AG04450 (cell line): ENCODE data around the gene GPRASP3. TPM values are rescaled to one million over a fixed set of nuclear protein-coding genes. Genes with fewer than 3 reads are reported as not detected.

Experiments used
- CTCF ChIA-PET: fragments of 300-600, 350-600 bp; formaldehyde crosslinking; extraction: SDS; loops from one replicate; lab custom pipeline; 2022; ENCODE audit warnings: antibody characterized with exemption, inconsistent platforms; lab: Charles Lee
- POLR2A ChIA-PET: fragments of 350-600 bp; formaldehyde crosslinking; extraction: SDS; loops from one replicate; lab custom pipeline; 2021; ENCODE audit warnings: antibody characterized with exemption, inconsistent platforms; lab: Yijun Ruan, JAX
- DNase-seq: peaks from one replicate; pipeline ENCODE4 v3.0.0-alpha.2; 2011; ENCODE audit warnings: low read depth, low spot score
- H3K27ac ChIP-seq: one replicate; pipeline ENCODE4 v1.5.1; 2012; ENCODE audit warnings: low read depth, low read length, control low read depth
- H3K27me3 ChIP-seq: one replicate; pipeline ENCODE4 v1.6.0; 2012; ENCODE audit warnings: low read length; ENCODE audit not compliant: control insufficient read depth, insufficient read depth
- H3K4me3 ChIP-seq: 2 replicates; pipeline ENCODE4 v1.5.1; 2011; ENCODE audit warnings: mild to moderate bottlenecking, low read depth, low read length, control low read depth
- H3K9me3 ChIP-seq: 2 replicates; pipeline ENCODE4 v1.5.1; 2012; ENCODE audit warnings: low read length; ENCODE audit not compliant: control insufficient read depth, insufficient read depth
- polyA plus RNA-seq: library from polyadenylated mRNA; depleted of rRNA; stranded (reverse); fragments of >200 nt; gene quantifications from 2 replicates; pipeline ENCODE4 v1.2.3, GENCODE V29; 2011
- TF ChIP-seq, protein P1 (sequence below): IDR thresholded peaks from 2 replicates; pipeline ENCODE4 v1.5.1; 2011; ENCODE audit warnings: low read depth, low read length, control low read depth, inconsistent platforms

Gene GPRASP3
- polyA plus RNA-seq, 1 experiment = 6.9 TPM

- Histone ChIP-seq H3K27me3 (no peaks in the 10 kb centered on the region), H3K27ac (no peak overlapping the region), H3K4me3 (no peak overlapping the region), H3K9me3 (no peaks in the 10 kb centered on the region)
- POLR2A ChIA-PET = no interaction called here
- CTCF ChIA-PET = interaction anchor here (0.6 kb wide), 1 partner anchor 155 kb away, joined by 3 read pairs; no protein-coding TSS in a partner anchor
- DNase-seq = no peak
- TF ChIP-seq, protein P1, sequence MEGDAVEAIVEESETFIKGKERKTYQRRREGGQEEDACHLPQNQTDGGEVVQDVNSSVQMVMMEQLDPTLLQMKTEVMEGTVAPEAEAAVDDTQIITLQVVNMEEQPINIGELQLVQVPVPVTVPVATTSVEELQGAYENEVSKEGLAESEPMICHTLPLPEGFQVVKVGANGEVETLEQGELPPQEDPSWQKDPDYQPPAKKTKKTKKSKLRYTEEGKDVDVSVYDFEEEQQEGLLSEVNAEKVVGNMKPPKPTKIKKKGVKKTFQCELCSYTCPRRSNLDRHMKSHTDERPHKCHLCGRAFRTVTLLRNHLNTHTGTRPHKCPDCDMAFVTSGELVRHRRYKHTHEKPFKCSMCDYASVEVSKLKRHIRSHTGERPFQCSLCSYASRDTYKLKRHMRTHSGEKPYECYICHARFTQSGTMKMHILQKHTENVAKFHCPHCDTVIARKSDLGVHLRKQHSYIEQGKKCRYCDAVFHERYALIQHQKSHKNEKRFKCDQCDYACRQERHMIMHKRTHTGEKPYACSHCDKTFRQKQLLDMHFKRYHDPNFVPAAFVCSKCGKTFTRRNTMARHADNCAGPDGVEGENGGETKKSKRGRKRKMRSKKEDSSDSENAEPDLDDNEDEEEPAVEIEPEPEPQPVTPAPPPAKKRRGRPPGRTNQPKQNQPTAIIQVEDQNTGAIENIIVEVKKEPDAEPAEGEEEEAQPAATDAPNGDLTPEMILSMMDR = no peak
Observed at GRCh38 chrX:102727761-102728160, 7.2 kb downstream of the GPRASP3 start.

DNA sequence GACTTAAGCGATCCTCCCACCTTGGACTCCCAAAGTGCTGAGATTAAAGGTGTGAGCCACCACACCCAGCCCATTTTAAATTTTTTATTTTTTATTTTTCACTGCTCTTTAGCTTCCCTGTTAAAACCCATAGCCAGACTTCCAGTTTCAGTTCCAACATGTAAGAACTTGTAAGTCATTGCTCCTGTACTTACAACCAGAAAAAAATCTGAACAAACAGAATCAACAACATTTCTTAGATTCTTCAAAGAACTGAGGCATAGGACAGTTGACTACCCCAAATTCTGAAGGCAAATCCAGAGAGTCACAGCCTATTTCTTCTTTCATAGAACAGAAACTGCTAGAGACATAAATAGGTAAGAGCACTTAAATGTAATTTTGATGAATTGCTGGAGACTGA, 8.1 kb downstream of the GPRASP3 start:
- TF ChIP-seq, protein P1 = no peak
- POLR2A ChIA-PET = no interaction called here

GRCh38 chrX:102739657-102740056, 19.1 kb downstream of the GPRASP3 start:
- POLR2A ChIA-PET = no interaction called here
- no peak for DNase-seq
- Histone ChIP-seq H3K4me3 (no peak overlapping the region), H3K9me3 (no peaks in the 10 kb centered on the region), H3K27ac (no peak overlapping the region), H3K27me3 (no peaks in the 10 kb centered on the region)
- CTCF ChIA-PET = no interaction called here
- TF ChIP-seq, protein P1 = no peak

More for the DNA sequence above, 8.1 kb downstream of the GPRASP3 start:
- DNase-seq = no peak
- CTCF ChIA-PET = interaction anchor here (0.6 kb wide), 1 partner anchor 154 kb away, joined by 3 read pairs; no protein-coding TSS in a partner anchor
- Histone ChIP-seq H3K4me3 (no peak overlapping the region), H3K27ac (no peak overlapping the region), H3K9me3 (no peaks in the 10 kb centered on the region), H3K27me3 (no peaks in the 10 kb centered on the region)

GRCh38 chrX:102744307-102744706, 23.8 kb downstream of the GPRASP3 start:
- TF ChIP-seq, protein P1 = no peak
- DNase-seq = no peak
- Histone ChIP-seq H3K27ac (no peak overlapping the region), H3K9me3 (no peaks in the 10 kb centered on the region), H3K27me3 (no peaks in the 10 kb centered on the region), H3K4me3 (no peak overlapping the region)
- CTCF ChIA-PET = interaction anchor here (0.9 kb wide), 1 partner anchor 120 kb away, joined by 3 read pairs; no protein-coding TSS in a partner anchor
- POLR2A ChIA-PET = no interaction called here

DNA sequence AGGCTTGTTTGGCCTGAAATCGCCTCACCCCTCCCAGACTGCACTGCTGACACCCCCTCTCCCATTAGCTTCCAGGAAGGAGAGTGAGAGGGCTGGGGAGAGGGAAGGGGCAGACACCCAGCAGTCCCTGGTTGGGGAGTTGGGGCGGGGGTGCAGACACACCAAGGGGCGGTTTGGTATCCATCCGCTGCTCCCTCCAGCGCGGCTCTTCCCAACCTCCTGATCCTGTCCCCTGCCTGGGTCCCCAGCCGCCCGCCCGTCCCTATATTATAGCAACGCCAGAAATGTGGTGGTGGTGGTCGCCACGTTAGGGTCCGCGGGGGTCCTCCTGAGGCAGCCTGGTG, 24.9 kb downstream of the GPRASP3 start:
- H3K27me3 ChIP-seq = no peaks in the 10 kb centered on the region

More for the DNA sequence above, 24.9 kb downstream of the GPRASP3 start:
- TF ChIP-seq, protein P1 = no peak
- H3K4me3 ChIP-seq = peak overlapping the region; percentile 64
- ChIA-PET POLR2A (no interaction called here), CTCF (interaction anchor here (0.5 kb wide), 1 partner anchor 468 kb away, joined by 3 read pairs; no protein-coding TSS in a partner anchor)
- DNase-seq = no peak
- H3K9me3 ChIP-seq = no peaks in the 10 kb centered on the region
- no peak overlapping the region for H3K27ac ChIP-seq
